Thoracic aorta (tissue), 2 donors: ENCODE results near the gene KLHL2. TPM values are rescaled to one million over a fixed set of nuclear protein-coding genes. Genes with fewer than 3 reads are reported as not detected.
"Not testable (repeated sequence)": the region's sequence is repeated elsewhere in the genome, so short reads cannot be mapped to it uniquely, and the experiment has no call there.

Experiments
- ATAC-seq: fragments of 150-250 bp; one replicate; pipeline ENCODE4 v1.8.0; 2017; ENCODE audit warnings: low read depth; ENCODE audit not compliant: insufficient number of reproducible peaks, low FRiP score
- DNase-seq: peaks from one replicate; pipeline ENCODE4 v3.0.0-alpha.2; 2020; ENCODE audit warnings: low spot score
- H3K27ac ChIP-seq, 2 donors: fragments of 200-600 bp; sonication (generic); 1 replicate in 1 of 2; 2 replicates in 1 of 2; pipeline ENCODE4 v1.5.1; 2016; ENCODE audit warnings: mild to moderate bottlenecking in 2 of 2, moderate library complexity in 2 of 2
- H3K27me3 ChIP-seq: fragments of 200-600 bp; sonication (generic); replicated peaks from 2 replicates; pipeline ENCODE4 v1.6.0; 2016; ENCODE audit warnings: mild to moderate bottlenecking; ENCODE audit not compliant: insufficient read depth
- H3K36me3 ChIP-seq: fragments of 200-600 bp; sonication (generic); one replicate; pipeline ENCODE4 v1.5.1; 2016
- H3K4me1 ChIP-seq, 2 donors: fragments of 200-600 bp; sonication (generic); 1 replicate in 1 of 2; 2 replicates in 1 of 2; pipeline versions ENCODE4 v1.5.1 to v1.6.0; 2016; ENCODE audit warnings: low read depth in 2 of 2, mild to moderate bottlenecking in 1 of 2; ENCODE audit not compliant: control insufficient read depth in 1 of 2
- H3K4me3 ChIP-seq: fragments of 200-600 bp; sonication (generic); 2 replicates; pipeline ENCODE4 v1.5.1; 2016; ENCODE audit warnings: mild to moderate bottlenecking
- H3K9me3 ChIP-seq: fragments of 200-600 bp; sonication (generic); 2 replicates; pipeline ENCODE4 v1.5.1; 2016
- CTCF ChIP-seq: fragments of 200-600 bp; sonication (generic); IDR thresholded peaks from one replicate; pipeline ENCODE4 v1.5.1; 2019; ENCODE audit warnings: antibody characterized with exemption
- total RNA-seq, 2 donors: library from RNA; depleted of rRNA; stranded (reverse); fragments of >200 nt; gene quantifications; one replicate each; pipeline versions ENCODE4 v1.1.0 to v1.2.3, GENCODE V29; 2016

KLHL2 gene
- total RNA-seq, 2 donors from 2014 or later: 13.5 to 48.2 TPM

GRCh38 chr4:165170819-165171218 is 36.5 kb upstream of the KLHL2 start:
- TF ChIP-seq CTCF: no peak
- no peaks in the 10 kb centered on the region for H3K4me1 ChIP-seq
- DNase-seq (no peak), ATAC-seq (no peak)
- no peaks in the 10 kb centered on the region for H3K27me3 ChIP-seq
- H3K4me3 ChIP-seq: no peak overlapping the region
- H3K27ac ChIP-seq: no peak overlapping the region
- no peaks in the 10 kb centered on the region for H3K9me3 ChIP-seq
- H3K36me3 ChIP-seq: no peaks in the 10 kb centered on the region

- H3K9me3 ChIP-seq, H3K36me3 ChIP-seq, H3K27me3 ChIP-seq, ATAC-seq, DNase-seq, H3K4me1 ChIP-seq, H3K27ac ChIP-seq: not testable (repeated sequence)
- peak overlapping the region; percentile 35 for H3K4me3 ChIP-seq
These were observed 31.9 kb upstream of the KLHL2 start for GRCh38 chr4:165175470-165175869.

GRCh38 chr4:165175879-165176278 is 31.5 kb upstream of the KLHL2 start:
- Histone ChIP-seq H3K4me1 (no peaks in the 10 kb centered on the region), H3K27me3 (no peaks in the 10 kb centered on the region), H3K27ac (no peak overlapping the region), H3K4me3 (peak overlapping the region; percentile 35), H3K36me3 (no peaks in the 10 kb centered on the region), H3K9me3 (no peaks in the 10 kb centered on the region)
- TF ChIP-seq CTCF: no peak
- ATAC-seq (peak; percentile 6), DNase-seq (no peak)

- DNase-seq: no peak
- H3K4me1 ChIP-seq: no peaks in the 10 kb centered on the region
- H3K9me3 ChIP-seq: no peaks in the 10 kb centered on the region
- H3K27me3 ChIP-seq: no peaks in the 10 kb centered on the region
- no peaks in the 10 kb centered on the region for H3K36me3 ChIP-seq
- TF ChIP-seq CTCF: no peak
- no peak overlapping the region for H3K4me3 ChIP-seq
- no peak overlapping the region for H3K27ac ChIP-seq
- ATAC-seq: no peak
These were observed 29.4 kb upstream of the KLHL2 start for GRCh38 chr4:165177725-165178666.

- H3K4me3 ChIP-seq: no peak overlapping the region
- H3K9me3 ChIP-seq: no peaks in the 10 kb centered on the region
- ATAC-seq: no peak
- H3K27ac ChIP-seq: no peak overlapping the region
- H3K36me3 ChIP-seq: no peaks in the 10 kb centered on the region
- no peak for DNase-seq
- H3K4me1 ChIP-seq: peaks cover 0 to 5% of the 10 kb centered on the region in 2 donors
- no peak for TF ChIP-seq CTCF
- no peaks in the 10 kb centered on the region for H3K27me3 ChIP-seq
These were observed 23.1 kb upstream of the KLHL2 start for GRCh38 chr4:165184220-165184619.

- DNase-seq, H3K9me3 ChIP-seq, H3K4me1 ChIP-seq, ATAC-seq, H3K27me3 ChIP-seq, H3K36me3 ChIP-seq, H3K27ac ChIP-seq, H3K4me3 ChIP-seq: not testable (repeated sequence)
These were observed 22.4 kb upstream of the KLHL2 start for GRCh38 chr4:165184998-165185397.
